ENCODE results near the gene DBNL. TPM values are rescaled to one million over a fixed set of nuclear protein-coding genes. Genes with fewer than 3 reads are reported as not detected.

The DBNL gene
- total and polyA plus RNA-seq, 7 donors: 33.4 to 66.7 (median 40.0) TPM

- intact Hi-C loops (cut with DNase I): no loop called here
- TF ChIP-seq, protein P1, sequence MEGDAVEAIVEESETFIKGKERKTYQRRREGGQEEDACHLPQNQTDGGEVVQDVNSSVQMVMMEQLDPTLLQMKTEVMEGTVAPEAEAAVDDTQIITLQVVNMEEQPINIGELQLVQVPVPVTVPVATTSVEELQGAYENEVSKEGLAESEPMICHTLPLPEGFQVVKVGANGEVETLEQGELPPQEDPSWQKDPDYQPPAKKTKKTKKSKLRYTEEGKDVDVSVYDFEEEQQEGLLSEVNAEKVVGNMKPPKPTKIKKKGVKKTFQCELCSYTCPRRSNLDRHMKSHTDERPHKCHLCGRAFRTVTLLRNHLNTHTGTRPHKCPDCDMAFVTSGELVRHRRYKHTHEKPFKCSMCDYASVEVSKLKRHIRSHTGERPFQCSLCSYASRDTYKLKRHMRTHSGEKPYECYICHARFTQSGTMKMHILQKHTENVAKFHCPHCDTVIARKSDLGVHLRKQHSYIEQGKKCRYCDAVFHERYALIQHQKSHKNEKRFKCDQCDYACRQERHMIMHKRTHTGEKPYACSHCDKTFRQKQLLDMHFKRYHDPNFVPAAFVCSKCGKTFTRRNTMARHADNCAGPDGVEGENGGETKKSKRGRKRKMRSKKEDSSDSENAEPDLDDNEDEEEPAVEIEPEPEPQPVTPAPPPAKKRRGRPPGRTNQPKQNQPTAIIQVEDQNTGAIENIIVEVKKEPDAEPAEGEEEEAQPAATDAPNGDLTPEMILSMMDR (IDR thresholded peaks at IDR 0.05): no peak
- peak in 1 of 2 donors; percentile 49 for DNase-seq
- Histone ChIP-seq H3K27ac (no peak overlapping the region), H3K4me1 (peaks cover 18% of the 10 kb centered on the region), H3K36me3 (ENCODE audit: insufficient read depth in 1 of 2, low read depth in 1 of 2) (peaks cover 0 to 16% of the 10 kb centered on the region in 2 donors), H3K4me3 (no peak overlapping the region), H3K27me3 (ENCODE audit: insufficient read depth in 3 of 3, low read length in 2 of 3) (peaks cover 0 to 2% (median 2%) of the 10 kb centered on the region in 3 donors), H3K9me3 (no peaks in the 10 kb centered on the region)
- WGBS, 3 donors: 74 to 78% (median 75%) methylated on average over 27 of the region's 27 CpGs
- no peak for ATAC-seq
These were observed 66.5 kb downstream of the DBNL start for GRCh38 chr7:44110719-44111635.

Other genes with a start within 250 kb of the DBNL start
- 100 to 1,000 TPM; 173 to 200 (median 189) TPM for gene MRPS24, start 175.2 kb upstream of the DBNL start, total RNA-seq
- 100 to 1,000 TPM; 262 to 430 (median 322) TPM for gene MRPS24, start 175.2 kb upstream of the DBNL start, polyA plus RNA-seq
- gene URGCP, start 138.1 kb upstream of the DBNL start, total RNA-seq: 10 to 100 TPM; 41.3 to 54.4 (median 44.8) TPM
- gene URGCP, start 138.1 kb upstream of the DBNL start, polyA plus RNA-seq: 10 to 100 TPM; 19.2 to 31.8 (median 22.4) TPM
- gene UBE2D4, start 118.3 kb upstream of the DBNL start, total RNA-seq: 10 to 100 TPM; 54.2 to 78.8 (median 69.1) TPM
- 100 to 1,000 TPM in 1 of 3 donors, 10 to 100 TPM in 2; 50.2 to 118 (median 61.1) TPM for gene UBE2D4, start 118.3 kb upstream of the DBNL start, polyA plus RNA-seq
- gene SPDYE1, start 46.8 kb upstream of the DBNL start, total RNA-seq: not detected
- gene SPDYE1, start 46.8 kb upstream of the DBNL start, polyA plus RNA-seq: not detected
- gene PGAM2, start 20.9 kb downstream of the DBNL start, total RNA-seq: 100 to 1,000 TPM; 214 to 449 (median 298) TPM
- 1,000 to 10,000 TPM in 1 of 3 donors, 100 to 1,000 TPM in 2; 285 to 1,581 (median 569) TPM for gene PGAM2, start 20.9 kb downstream of the DBNL start, polyA plus RNA-seq
- gene POLM, start 37.8 kb downstream of the DBNL start, total RNA-seq: 10 to 100 TPM in 3 of 4 donors, 1 to 10 TPM in 1; 7.7 to 13.1 (median 10.4) TPM
- gene POLM, start 37.8 kb downstream of the DBNL start, polyA plus RNA-seq: 1 to 10 TPM; 7.1 to 9.6 (median 7.1) TPM
- 10 to 100 TPM in 3 of 4 donors, 1 to 10 TPM in 1; 6.9 to 22.0 (median 14.6) TPM for gene AEBP1, start 59.6 kb downstream of the DBNL start, total RNA-seq
- 1 to 10 TPM; 2.8 to 7.8 (median 5.9) TPM for gene AEBP1, start 59.6 kb downstream of the DBNL start, polyA plus RNA-seq
- 100 to 1,000 TPM in 3 of 4 donors, 10 to 100 TPM in 1; 79.2 to 127 (median 119) TPM for gene POLD2, start 78.8 kb downstream of the DBNL start, total RNA-seq
- 10 to 100 TPM; 57.3 to 87.1 (median 81.3) TPM for gene POLD2, start 78.8 kb downstream of the DBNL start, polyA plus RNA-seq
- gene MYL7, start 96.6 kb downstream of the DBNL start, total RNA-seq: 1 to 10 TPM in 2 of 4 donors, not detected in 2; 1.7 TPM
- gene MYL7, start 96.6 kb downstream of the DBNL start, polyA plus RNA-seq: under 1 TPM in 2 of 3 donors, not detected in 1; 0.15 to 0.23 TPM
- not detected for gene GCK, start 144.7 kb downstream of the DBNL start, total RNA-seq
- gene GCK, start 144.7 kb downstream of the DBNL start, polyA plus RNA-seq: under 1 TPM; 0.07 to 0.11 (median 0.08) TPM
- gene YKT6, start 156.3 kb downstream of the DBNL start, total RNA-seq: 10 to 100 TPM; 49.7 to 69.4 (median 63.7) TPM
- gene YKT6, start 156.3 kb downstream of the DBNL start, polyA plus RNA-seq: 100 to 1,000 TPM in 2 of 3 donors, 10 to 100 TPM in 1; 47.7 to 153 (median 148) TPM